Lung (tissue), 12 donors: ENCODE data around the gene MOB3B. TPM values are rescaled to one million over a fixed set of nuclear protein-coding genes. Genes with fewer than 3 reads are reported as not detected.
"Not testable (repeated sequence)": the region's sequence is repeated elsewhere in the genome, so short reads cannot be mapped to it uniquely, and the experiment has no call there.

ENCODE experiments used
- ATAC-seq: fragments of 200-7000 bp; cut with Tn5 transposase; one replicate; pipeline ENCODE4 v1.9.1; 2020; ENCODE audit warnings: moderate number of reproducible peaks; ENCODE audit not compliant: insufficient read depth, low FRiP score
- DNase-seq, 3 donors: peaks; one replicate each; pipeline ENCODE4 v3.0.0-alpha.2; 2013 to 2017
- H3K27ac ChIP-seq, 2 donors: one replicate each; pipeline ENCODE4 v1.5.1; 2013; ENCODE audit warnings: mild to moderate bottlenecking in 2 of 2, moderate library complexity in 2 of 2, control low read depth in 1 of 2, inconsistent platforms in 1 of 2, low read depth in 1 of 2, low read length in 1 of 2
- H3K27me3 ChIP-seq, 3 donors: one replicate each; pipeline ENCODE4 v1.5.1; 2013; ENCODE audit warnings: low read length in 2 of 3; ENCODE audit not compliant: control insufficient read depth in 3 of 3, insufficient read depth in 3 of 3
- H3K36me3 ChIP-seq, 4 donors: one replicate each; pipeline ENCODE4 v1.5.1; 2013; ENCODE audit warnings: low read length in 4 of 4, mild to moderate bottlenecking in 1 of 4, moderate library complexity in 1 of 4; ENCODE audit not compliant: control insufficient read depth in 4 of 4, insufficient read depth in 4 of 4
- H3K4me1 ChIP-seq, 5 donors: one replicate each; pipeline ENCODE4 v1.5.1; 2013; ENCODE audit warnings: low read length in 5 of 5, mild to moderate bottlenecking in 2 of 5, moderate library complexity in 1 of 5; ENCODE audit not compliant: control insufficient read depth in 5 of 5, insufficient read depth in 5 of 5
- H3K4me3 ChIP-seq: one replicate; pipeline ENCODE4 v1.5.1; 2013; ENCODE audit warnings: mild to moderate bottlenecking, control low read depth, moderate library complexity
- H3K9ac ChIP-seq, 2 donors: one replicate each; pipeline ENCODE4 v1.5.1; 2013; ENCODE audit warnings: low read length in 2 of 2, control low read depth in 1 of 2; ENCODE audit not compliant: insufficient read depth in 1 of 2
- H3K9me3 ChIP-seq, 4 donors: one replicate each; pipeline ENCODE4 v1.5.1; 2013; ENCODE audit warnings: low read length in 3 of 4, mild to moderate bottlenecking in 1 of 4, moderate library complexity in 1 of 4; ENCODE audit not compliant: control insufficient read depth in 4 of 4, insufficient read depth in 3 of 4
- WGBS, 2 donors: extraction: QIAGEN DNeasy Blood & Tissue Kit; methylation state at CpG; one replicate each; pipeline ENCODE4 v1.1.7; 2013; 5-methylcytosine and 5-hydroxymethylcytosine counted together
- polyA plus RNA-seq, 2 donors: library from polyadenylated mRNA; stranded (reverse); fragments of 200-250 nt; gene quantifications; one replicate each; pipeline ENCODE4 v1.2.1, GENCODE V29; 2013
- total RNA-seq, 2 donors: library from RNA; depleted of rRNA in 1 of 2; stranded (reverse); fragments of >200 nt in 1 of 2; gene quantifications; one replicate each; pipeline ENCODE4 v1.2.1, GENCODE V29; 2014 to 2021
- TF ChIP-seq, protein P1 (sequence below): IDR thresholded peaks from 2 replicates; pipeline ENCODE4 v1.5.1; 2012; ENCODE audit warnings: mild to moderate bottlenecking; ENCODE audit errors: control extremely low read depth, extremely low read depth
- donor health status: control.
- donor health status: control.
- donor health status: Bipolar disorder and iron deficiency.
- donor health status: healthy.
- donor health status: DM: yes; HTN: yes; CAD: no.

Gene MOB3B
- total and polyA plus RNA-seq, 4 donors, result 1.6 to 12.9 (median 6.4) TPM

DNA sequence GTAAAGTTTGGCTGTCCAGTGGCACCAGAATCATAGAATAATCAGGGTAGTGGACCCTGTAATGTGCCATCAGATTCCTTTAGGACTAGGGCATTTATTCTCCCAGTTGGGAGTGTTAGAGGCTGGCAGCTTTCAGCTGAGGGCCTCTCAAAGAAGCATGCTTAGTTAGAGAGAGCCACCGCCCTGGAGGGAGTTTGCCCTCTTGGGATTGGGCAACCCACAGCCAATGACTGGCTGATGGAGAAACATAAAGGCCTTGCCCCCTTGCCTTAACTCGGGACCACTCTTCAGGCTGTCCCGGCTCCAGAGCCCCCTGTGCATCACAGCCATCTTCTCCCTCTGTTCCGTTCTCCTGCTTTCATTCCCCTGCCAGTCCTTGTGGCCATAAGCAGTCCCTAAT, 26.0 kb downstream of the MOB3B start:
- no peaks in the 10 kb centered on the region for H3K9me3 ChIP-seq
- H3K9ac ChIP-seq, result no peak overlapping the region
- ATAC-seq (no peak), DNase-seq (no peak)
- WGBS, 2 donors, result 81 to 90% methylated on average over 4 of the region's 4 CpGs
- no peak overlapping the region for H3K27ac ChIP-seq
- no peaks in the 10 kb centered on the region for H3K36me3 ChIP-seq
- no peaks in the 10 kb centered on the region for H3K27me3 ChIP-seq
- TF ChIP-seq, protein P1, sequence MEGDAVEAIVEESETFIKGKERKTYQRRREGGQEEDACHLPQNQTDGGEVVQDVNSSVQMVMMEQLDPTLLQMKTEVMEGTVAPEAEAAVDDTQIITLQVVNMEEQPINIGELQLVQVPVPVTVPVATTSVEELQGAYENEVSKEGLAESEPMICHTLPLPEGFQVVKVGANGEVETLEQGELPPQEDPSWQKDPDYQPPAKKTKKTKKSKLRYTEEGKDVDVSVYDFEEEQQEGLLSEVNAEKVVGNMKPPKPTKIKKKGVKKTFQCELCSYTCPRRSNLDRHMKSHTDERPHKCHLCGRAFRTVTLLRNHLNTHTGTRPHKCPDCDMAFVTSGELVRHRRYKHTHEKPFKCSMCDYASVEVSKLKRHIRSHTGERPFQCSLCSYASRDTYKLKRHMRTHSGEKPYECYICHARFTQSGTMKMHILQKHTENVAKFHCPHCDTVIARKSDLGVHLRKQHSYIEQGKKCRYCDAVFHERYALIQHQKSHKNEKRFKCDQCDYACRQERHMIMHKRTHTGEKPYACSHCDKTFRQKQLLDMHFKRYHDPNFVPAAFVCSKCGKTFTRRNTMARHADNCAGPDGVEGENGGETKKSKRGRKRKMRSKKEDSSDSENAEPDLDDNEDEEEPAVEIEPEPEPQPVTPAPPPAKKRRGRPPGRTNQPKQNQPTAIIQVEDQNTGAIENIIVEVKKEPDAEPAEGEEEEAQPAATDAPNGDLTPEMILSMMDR, result no peak
- no peak overlapping the region for H3K4me3 ChIP-seq
- H3K4me1 ChIP-seq, result peaks cover 0 to 4% (median 0%) of the 10 kb centered on the region in 5 donors

DNA sequence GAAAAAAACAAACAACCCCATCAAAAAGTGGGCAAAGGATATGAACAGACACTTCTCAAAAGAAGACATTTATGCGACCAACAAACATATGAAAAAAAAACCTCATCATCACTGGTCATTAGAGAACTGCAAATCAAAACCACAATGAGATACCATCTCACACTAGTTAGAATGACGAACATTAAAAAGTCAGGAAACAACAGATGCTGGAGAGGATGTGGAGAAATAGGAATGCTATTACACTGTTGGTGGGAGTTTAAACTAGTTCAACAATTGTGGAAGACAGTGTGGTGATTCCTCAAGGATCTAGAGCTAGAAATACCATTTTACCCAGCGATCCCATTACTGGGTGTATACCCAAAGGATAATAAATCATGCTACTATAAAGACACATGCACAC, 28.7 kb downstream of the MOB3B start:
- ATAC-seq, H3K9ac ChIP-seq, H3K4me3 ChIP-seq, H3K36me3 ChIP-seq, H3K27ac ChIP-seq, H3K9me3 ChIP-seq, DNase-seq, H3K27me3 ChIP-seq: not testable (repeated sequence)
- peaks cover 0 to 15% (median 7%) of the 10 kb centered on the region in 5 donors for H3K4me1 ChIP-seq
- 81 to 84% methylated on average over 3 of the region's 3 CpGs for WGBS, 2 donors

DNA sequence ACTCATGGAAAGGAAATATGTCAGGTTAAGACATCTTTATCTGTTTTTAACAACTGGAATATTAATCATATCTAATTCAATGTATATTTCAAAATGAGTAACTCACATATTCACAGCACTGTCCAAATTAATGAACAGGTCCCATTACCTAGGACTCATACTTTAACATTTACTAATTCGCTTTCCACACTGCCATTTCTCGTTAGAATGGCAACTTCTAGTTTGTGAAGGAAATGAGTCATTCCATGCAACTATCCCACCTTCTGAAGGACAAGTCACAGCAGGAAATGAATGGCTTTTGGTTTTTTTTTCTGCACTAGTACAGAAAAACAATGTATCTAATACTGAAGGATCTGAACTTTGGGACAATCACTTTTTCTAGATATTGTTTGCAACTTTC, 30.2 kb downstream of the MOB3B start:
- Histone ChIP-seq H3K9ac (no peak overlapping the region), H3K27me3 (no peaks in the 10 kb centered on the region), H3K27ac (no peak overlapping the region), H3K4me3 (no peak overlapping the region), H3K4me1 (peaks cover 2 to 17% (median 6%) of the 10 kb centered on the region in 5 donors), H3K36me3 (no peaks in the 10 kb centered on the region), H3K9me3 (no peaks in the 10 kb centered on the region)
- DNase-seq, result no peak
- ATAC-seq, result no peak
- WGBS, 2 donors, result 44 to 49% methylated on average over 2 of the region's 2 CpGs
- TF ChIP-seq, protein P1, result no peak

DNA sequence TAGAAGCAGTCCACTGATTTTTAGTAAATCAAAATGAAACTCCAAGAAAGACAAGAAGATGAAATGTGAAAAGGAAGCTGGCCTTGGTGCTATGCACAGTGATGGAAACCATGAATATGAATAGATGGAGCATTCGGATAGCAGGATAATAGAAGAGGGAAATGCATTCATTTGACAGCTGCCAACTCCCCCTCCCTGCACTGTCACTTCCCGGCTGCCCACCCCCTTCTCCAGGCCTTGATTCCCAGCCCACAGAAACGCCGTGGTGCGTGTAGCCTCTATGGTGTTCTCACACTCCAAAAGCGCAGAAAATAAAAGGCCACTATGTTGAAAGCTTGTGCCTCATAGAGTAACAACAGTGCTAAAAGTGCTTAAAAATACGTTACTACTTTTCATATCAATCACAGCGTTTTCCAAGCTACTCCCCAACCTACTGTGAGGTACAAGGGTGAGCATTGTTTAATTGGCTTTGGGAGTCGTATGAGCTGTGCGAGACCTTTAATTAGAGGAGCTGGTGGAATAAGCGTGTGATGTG, 31.7 kb downstream of the MOB3B start:
- 80 to 90% methylated on average over 11 of the region's 11 CpGs for WGBS, 2 donors
- Histone ChIP-seq H3K9me3 (no peaks in the 10 kb centered on the region), H3K9ac (no peak overlapping the region), H3K27ac (no peak overlapping the region), H3K27me3 (no peaks in the 10 kb centered on the region), H3K4me1 (peaks cover 0 to 17% (median 6%) of the 10 kb centered on the region in 5 donors), H3K4me3 (no peak overlapping the region), H3K36me3 (no peaks in the 10 kb centered on the region)
- ATAC-seq (no peak), DNase-seq (no peak)
- TF ChIP-seq, protein P1, result no peak
